ENCODE measurements around the gene BEX2.

DNA sequence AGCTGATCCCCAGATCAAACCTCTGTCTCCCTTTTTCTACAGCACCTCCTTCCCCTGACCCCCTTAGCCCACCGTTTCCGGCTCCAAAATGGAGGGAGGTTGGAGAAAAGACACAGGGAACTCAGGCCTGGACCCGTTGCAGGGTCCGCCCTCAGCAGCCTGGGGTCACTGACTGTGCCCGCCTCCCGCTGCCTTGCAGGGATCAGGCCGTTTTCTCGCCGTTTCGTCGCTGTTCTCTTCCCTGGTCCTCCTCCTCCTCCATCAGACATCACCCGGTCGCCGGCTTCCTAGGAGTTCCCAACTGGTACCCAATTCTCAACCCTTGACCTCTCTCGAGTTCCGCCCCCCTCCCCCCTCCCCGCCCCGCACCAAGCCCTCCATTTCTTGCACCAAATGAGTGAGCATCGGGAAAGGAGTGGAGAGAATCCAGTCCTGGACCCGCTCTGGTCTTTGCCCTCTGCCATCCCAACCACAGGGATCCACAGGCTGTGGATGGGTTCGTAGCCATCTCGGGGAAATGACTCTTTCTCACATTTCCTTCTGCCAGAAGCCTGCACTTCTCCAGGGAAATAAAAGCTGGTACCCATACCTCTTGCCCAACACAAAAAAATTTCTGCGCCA is 34.7 kb downstream of the BEX2 start:
- TF ChIP-seq, protein P1, sequence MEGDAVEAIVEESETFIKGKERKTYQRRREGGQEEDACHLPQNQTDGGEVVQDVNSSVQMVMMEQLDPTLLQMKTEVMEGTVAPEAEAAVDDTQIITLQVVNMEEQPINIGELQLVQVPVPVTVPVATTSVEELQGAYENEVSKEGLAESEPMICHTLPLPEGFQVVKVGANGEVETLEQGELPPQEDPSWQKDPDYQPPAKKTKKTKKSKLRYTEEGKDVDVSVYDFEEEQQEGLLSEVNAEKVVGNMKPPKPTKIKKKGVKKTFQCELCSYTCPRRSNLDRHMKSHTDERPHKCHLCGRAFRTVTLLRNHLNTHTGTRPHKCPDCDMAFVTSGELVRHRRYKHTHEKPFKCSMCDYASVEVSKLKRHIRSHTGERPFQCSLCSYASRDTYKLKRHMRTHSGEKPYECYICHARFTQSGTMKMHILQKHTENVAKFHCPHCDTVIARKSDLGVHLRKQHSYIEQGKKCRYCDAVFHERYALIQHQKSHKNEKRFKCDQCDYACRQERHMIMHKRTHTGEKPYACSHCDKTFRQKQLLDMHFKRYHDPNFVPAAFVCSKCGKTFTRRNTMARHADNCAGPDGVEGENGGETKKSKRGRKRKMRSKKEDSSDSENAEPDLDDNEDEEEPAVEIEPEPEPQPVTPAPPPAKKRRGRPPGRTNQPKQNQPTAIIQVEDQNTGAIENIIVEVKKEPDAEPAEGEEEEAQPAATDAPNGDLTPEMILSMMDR (IDR thresholded peaks at IDR 0.05 in 4 of 5, conservative IDR thresholded peaks at IDR 0.05 in 1 of 5): no peak
- TF ChIP-seq POLR2A (IDR thresholded peaks at IDR 0.05): no peak
